Mucosa of descending colon (tissue), 3 donors: ENCODE results near the gene KLHL20. TPM values are rescaled to one million over a fixed set of nuclear protein-coding genes. Genes with fewer than 3 reads are reported as not detected.
A peak's percentile ranks its signal among the peaks of the same experiment; 100 is the strongest.
"Not testable (repeated sequence)": the region's sequence is repeated elsewhere in the genome, so short reads cannot be mapped to it uniquely, and the experiment has no call there.

Experiments used
- ATAC-seq: fragments of 200-7000 bp; cut with Tn5 transposase; one replicate; pipeline ENCODE4 v1.9.1; 2020; ENCODE audit warnings: mild to moderate bottlenecking, moderate library complexity
- DNase-seq, 3 donors: peaks; one replicate each; pipeline ENCODE4 v3.0.0-alpha.2; 2020
- H3K36me3 ChIP-seq: fragments of 200-600 bp; one replicate; pipeline ENCODE4 v1.8.0; 2021; ENCODE audit warnings: low read depth, mild to moderate bottlenecking
- H3K4me1 ChIP-seq: fragments of 200-600 bp; one replicate; pipeline ENCODE4 v1.8.0; 2021; ENCODE audit warnings: low read depth, mild to moderate bottlenecking
- H3K4me3 ChIP-seq: fragments of 200-600 bp; one replicate; pipeline ENCODE4 v1.8.0; 2021; ENCODE audit warnings: mild to moderate bottlenecking
- H3K9me3 ChIP-seq: fragments of 200-600 bp; one replicate; pipeline ENCODE4 v1.8.0; 2021; ENCODE audit warnings: mild to moderate bottlenecking
- CTCF ChIP-seq: fragments of 200-600 bp; IDR thresholded peaks from one replicate; pipeline ENCODE4 v1.8.0; 2022; ENCODE audit warnings: antibody characterized with exemption, mild to moderate bottlenecking
- intact Hi-C, 2 donors: fragments of 100-400 bp; cut with DNase I in 1 of 2; cut with micrococcal nuclease in 1 of 2; formaldehyde crosslinking; loops; one replicate each; pipeline versions ENCODE4 v1.11.0 to v1.11.1; 2022; cut with DNase I, micrococcal nuclease
- total RNA-seq, 3 donors: library from RNA; stranded (reverse); fragmentation: NEBNext Ultra II Directional in 2 of 3; extraction: Animal tissue kit (Norgen Biotek cat#: 25700) in 2 of 3; gene quantifications; one replicate each; pipeline versions ENCODE4 v1.2.1 to v1.2.4, GENCODE V29; 2021 to 2023
- donor health status: DM: no; HTN: no; CAD: no; lungs with moderate emphysema.
- donor health status: DM: no; HTN: no; CAD: no.
- donor health status: DM: no; HTN: yes; CAD: no.

KLHL20 gene
- total RNA-seq, 3 donors from 2014 or later: 18.3 to 34.8 (median 25.1) TPM

- DNase-seq (no peak), ATAC-seq (no peak)
- no peaks in the 10 kb centered on the region for H3K4me1 ChIP-seq
- no peaks in the 10 kb centered on the region for H3K36me3 ChIP-seq
- no peaks in the 10 kb centered on the region for H3K9me3 ChIP-seq
- TF ChIP-seq CTCF: no peak
- H3K4me3 ChIP-seq: no peak overlapping the region
- intact Hi-C loops: no loop called here
Observed at GRCh38 chr1:173744651-173745050, 29.9 kb downstream of the KLHL20 start.

DNA sequence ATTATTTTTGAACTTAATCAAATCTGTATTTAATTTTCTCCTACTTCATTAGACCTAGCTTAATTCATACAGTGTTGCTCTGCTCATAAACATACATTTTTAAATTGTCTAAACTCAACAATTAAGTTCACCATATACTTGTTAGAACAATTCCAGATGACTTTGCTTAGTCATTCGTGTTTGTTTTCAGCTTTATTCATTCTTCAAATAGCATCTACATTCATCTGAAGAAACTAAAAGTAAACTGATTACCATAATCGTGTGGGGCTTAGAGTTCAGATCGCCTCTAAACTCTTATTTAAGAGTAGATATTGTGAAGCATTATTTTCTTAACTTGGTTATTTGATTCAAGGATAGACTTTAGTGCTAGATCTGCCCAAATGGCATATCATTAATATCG is 34.4 kb downstream of the KLHL20 start:
- DNase-seq (no peak), ATAC-seq (no peak)
- no peaks in the 10 kb centered on the region for H3K4me1 ChIP-seq
- no peak for TF ChIP-seq CTCF
- H3K4me3 ChIP-seq: no peak overlapping the region
- H3K36me3 ChIP-seq: no peaks in the 10 kb centered on the region
- intact Hi-C loops: no loop called here
- H3K9me3 ChIP-seq: no peaks in the 10 kb centered on the region

DNA sequence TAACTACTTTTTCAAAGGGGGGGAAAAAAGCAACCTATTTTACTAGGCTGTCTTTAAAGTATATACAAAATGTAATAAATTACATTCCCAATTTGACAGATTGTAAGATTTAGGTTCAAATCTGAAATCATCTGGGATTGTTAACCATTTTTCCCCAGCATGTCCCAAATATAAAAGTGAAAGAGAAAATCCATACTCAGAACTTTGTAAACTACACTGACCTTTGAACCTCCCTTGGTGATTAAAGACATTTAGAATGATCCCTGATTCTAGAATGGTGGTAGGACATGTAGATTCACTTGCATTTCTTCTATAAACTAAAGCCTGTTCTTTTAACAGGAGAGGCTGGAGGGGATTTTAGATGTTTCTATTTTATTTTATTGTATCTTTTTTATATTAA is 39.0 kb downstream of the KLHL20 start:
- TF ChIP-seq CTCF: no peak
- ATAC-seq (peak; percentile 56), DNase-seq (no peak)
- no peaks in the 10 kb centered on the region for H3K4me1 ChIP-seq
- intact Hi-C loops: no loop called here
- H3K9me3 ChIP-seq: no peaks in the 10 kb centered on the region
- no peak overlapping the region for H3K4me3 ChIP-seq
- H3K36me3 ChIP-seq: peaks cover 5% of the 10 kb centered on the region

- ATAC-seq (no peak), DNase-seq (no peak)
- Histone ChIP-seq H3K36me3 (peaks cover 8% of the 10 kb centered on the region), H3K4me1 (no peaks in the 10 kb centered on the region), H3K9me3 (peaks cover 7% of the 10 kb centered on the region), H3K4me3 (no peak overlapping the region)
- intact Hi-C loops: no loop called here
- no peak for TF ChIP-seq CTCF
Observed at GRCh38 chr1:173757666-173758065, 42.9 kb downstream of the KLHL20 start.

GRCh38 chr1:173758110-173758509 is 43.3 kb downstream of the KLHL20 start:
- Histone ChIP-seq H3K36me3 (peaks cover 8% of the 10 kb centered on the region), H3K9me3 (peaks cover 11% of the 10 kb centered on the region), H3K4me3 (no peak overlapping the region), H3K4me1 (no peaks in the 10 kb centered on the region)
- ATAC-seq: no peak
- no peak for TF ChIP-seq CTCF
- intact Hi-C loops: no loop called here
- DNase-seq: no peak

GRCh38 chr1:173758980-173759379 is 44.2 kb downstream of the KLHL20 start:
- ATAC-seq: no peak
- Histone ChIP-seq H3K9me3 (peaks cover 17% of the 10 kb centered on the region), H3K4me1 (no peaks in the 10 kb centered on the region), H3K36me3 (peaks cover 8% of the 10 kb centered on the region), H3K4me3 (no peak overlapping the region)
- no peak for TF ChIP-seq CTCF
- no peak for DNase-seq
- intact Hi-C loops: no loop called here

DNA sequence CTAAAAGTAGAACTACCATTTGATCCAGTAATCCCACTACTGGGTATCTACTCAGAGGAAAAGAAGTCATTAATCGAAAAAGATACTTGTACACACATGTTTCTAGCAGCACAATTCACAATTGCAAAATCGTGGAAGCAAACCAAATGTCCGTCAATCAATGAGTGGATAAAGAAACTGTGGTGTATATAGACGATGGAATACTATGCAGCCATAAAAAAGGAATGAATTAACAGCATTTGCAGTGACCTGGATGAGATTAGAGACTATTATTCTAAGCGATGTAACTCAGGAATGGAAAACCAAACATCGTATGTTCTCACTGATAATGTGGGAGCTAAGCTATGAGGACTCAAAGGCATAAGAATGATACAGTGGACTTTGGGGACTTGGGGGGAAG is 49.5 kb downstream of the KLHL20 start:
- H3K36me3 ChIP-seq, ATAC-seq, DNase-seq, H3K4me3 ChIP-seq, intact Hi-C loops, H3K4me1 ChIP-seq: not testable (repeated sequence)
- peaks cover 17% of the 10 kb centered on the region for H3K9me3 ChIP-seq
